Activated T-cell treated with anti-CD3 and anti-CD28 coated beads for 1 hour (primary cell): ENCODE measurements around the gene IL1RAPL1.
"Not testable (repeated sequence)": the region's sequence is repeated elsewhere in the genome, so short reads cannot be mapped to it uniquely, and the experiment has no call there.

Source experiments
- DNase-seq: peaks from one replicate; pipeline ENCODE4 v3.0.0-alpha.2; 2020; ENCODE audit warnings: low read depth

The IL1RAPL1 gene

GRCh38 chrX:29122817-29123216 is 535.6 kb downstream of the IL1RAPL1 start:
- not testable (repeated sequence) for DNase-seq

- no peak for DNase-seq
Observed at GRCh38 chrX:29130905-29131304, 543.7 kb downstream of the IL1RAPL1 start.

- DNase-seq: no peak
Observed at GRCh38 chrX:29136904-29137303, 549.7 kb downstream of the IL1RAPL1 start.

DNA sequence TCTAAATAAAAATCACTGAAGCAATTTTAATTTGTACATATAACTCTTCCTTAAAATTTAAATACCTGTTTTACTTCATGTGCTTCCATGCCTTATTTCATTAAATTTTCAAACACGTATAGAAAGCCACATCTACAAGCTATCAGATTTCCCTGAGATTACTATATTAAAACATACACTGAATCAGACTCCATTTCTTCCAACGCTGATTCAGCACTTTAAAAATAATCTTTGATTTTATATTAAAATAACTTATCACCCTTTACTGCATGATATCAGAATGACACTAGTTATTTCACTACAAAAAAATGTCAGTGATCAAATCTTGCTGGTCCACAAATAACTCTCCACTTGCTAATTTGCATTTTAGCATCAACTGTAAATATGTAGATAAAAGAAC is 550.8 kb downstream of the IL1RAPL1 start:
- no peak for DNase-seq

GRCh38 chrX:29143356-29143755 is 556.1 kb downstream of the IL1RAPL1 start:
- DNase-seq: no peak

GRCh38 chrX:29143756-29144155 is 556.5 kb downstream of the IL1RAPL1 start:
- no peak for DNase-seq

DNA sequence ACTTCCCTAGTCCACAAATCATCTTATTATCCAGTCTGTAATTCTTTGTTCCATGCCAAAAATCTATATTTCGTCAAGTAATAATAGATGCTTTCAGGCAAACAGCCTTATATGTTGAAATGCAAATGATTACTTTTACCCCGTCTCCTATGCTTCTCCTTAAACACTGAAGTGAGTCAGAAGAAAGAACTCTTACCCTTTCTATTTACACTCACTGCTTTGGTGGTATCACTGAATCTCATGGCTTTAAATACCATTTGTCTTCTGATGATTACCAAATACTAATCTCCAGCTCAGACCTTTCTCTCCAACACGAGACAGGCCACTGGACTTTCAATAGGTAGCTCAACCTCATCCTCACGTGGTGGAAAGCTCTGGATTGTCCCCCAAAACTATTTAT is 558.1 kb downstream of the IL1RAPL1 start:
- DNase-seq: no peak

DNA sequence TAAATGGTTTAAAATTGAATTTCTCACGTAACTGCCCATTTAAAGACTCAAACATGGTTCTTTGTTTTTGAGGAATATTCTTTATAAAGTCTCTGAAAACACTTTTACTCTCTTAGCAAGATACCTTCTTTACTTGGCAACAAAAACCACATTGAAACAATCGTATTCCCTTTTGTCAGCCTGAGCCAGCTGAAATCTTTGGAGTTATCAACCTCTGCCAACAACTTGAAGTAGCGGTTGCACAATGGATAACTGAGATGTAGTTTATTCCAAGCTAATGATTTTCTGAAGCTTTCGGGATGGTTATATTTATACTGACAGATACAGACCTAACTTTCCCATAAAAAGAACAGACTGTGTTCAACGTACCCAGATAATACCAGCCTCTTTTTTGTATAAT is 561.3 kb downstream of the IL1RAPL1 start:
- no peak for DNase-seq

DNA sequence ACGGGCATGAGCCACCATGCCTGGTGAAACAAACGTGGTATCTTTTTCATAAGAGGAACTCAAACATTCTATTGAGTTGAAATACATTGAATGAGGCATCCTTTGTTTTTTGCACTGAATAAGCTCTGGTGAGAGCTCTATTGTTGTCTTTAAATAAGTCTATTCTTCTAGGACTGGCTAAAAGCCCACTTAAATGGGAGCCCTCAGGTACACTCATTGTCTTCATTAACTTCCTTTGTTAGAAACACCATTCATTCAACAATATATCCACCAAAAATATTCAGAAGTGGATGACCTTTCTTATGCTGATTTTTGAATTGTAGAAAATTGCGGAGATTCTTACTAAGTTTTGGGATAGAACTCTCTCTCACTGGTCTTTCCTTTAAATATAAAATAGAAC is 568.0 kb downstream of the IL1RAPL1 start:
- no peak for DNase-seq

GRCh38 chrX:29172880-29173279 is 585.6 kb downstream of the IL1RAPL1 start:
- no peak for DNase-seq

DNA sequence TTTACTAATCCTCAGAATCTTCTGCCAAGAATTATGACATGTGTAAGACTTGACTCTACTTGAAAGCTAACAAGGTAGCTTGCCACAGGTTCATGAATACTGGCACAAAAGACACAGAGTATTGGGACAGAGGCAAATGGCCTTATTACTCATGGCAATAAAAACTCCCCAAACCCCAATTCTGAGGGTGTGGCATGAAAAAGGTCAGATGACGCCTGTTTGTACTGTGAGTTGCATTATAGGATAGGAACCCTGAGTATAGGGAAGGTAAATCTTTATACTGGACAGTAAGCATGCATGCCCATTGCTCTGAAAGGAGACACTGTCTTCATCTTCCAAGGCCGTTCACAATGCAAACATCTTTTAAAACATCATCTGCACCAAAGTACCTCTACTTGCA is 600.0 kb downstream of the IL1RAPL1 start:
- DNase-seq: no peak

DNA sequence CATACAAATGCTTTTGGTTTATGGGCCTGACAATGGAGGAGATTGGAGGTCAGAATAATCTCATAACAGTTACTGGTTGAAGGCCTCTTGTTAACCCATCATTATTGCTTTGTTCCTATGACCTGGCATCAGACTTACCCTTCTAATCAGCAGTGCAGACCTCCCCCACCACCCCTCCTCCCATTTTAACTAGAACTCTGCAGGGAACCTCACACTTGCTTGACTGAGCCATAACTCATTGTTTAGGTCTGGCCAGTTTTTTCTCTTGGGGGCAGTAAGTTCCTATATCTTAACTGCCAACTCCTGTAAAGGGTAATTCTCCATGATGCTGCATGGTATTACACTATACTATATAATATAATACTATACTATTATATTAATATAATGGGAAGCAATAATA is 609.3 kb downstream of the IL1RAPL1 start:
- DNase-seq: no peak

DNA sequence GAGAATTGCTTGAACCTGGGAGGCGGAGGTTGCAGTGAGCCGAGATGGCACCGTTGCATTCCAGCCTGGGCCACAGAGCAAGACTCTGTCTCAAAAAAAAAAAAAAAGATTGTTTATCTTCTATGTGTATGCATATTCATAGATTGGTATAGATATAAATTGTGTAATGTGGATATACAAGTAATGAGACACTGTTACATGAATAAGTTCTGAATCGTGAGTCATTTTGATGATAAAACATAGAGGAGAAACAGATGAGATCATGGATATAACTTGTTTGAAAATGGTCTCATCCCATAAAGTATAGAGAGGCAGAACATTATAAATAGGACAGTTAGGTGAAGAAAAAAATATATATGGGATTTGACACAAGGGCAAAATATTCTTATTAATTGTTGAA is 628.0 kb downstream of the IL1RAPL1 start:
- no peak for DNase-seq

- DNase-seq: no peak
Observed at GRCh38 chrX:29225670-29226069, 638.4 kb downstream of the IL1RAPL1 start.

DNA sequence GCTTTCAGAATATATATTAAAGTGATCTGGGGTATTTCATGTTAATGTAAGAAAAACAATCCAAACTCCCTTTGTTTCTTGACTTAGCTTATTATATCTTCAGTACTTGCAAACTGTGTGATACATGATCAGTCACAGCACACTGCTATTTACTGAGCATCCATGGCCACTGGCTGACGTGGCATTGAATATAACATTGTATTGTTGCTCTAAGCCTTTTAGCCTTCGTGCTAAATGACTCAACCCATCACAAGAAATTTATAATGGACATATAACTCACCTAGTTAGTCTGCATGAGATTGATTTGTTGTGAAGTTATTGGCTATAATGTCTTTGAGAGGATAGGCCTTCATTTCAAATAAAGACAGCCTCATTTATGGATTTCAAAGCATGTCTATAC is 642.6 kb downstream of the IL1RAPL1 start:
- DNase-seq: no peak

DNA sequence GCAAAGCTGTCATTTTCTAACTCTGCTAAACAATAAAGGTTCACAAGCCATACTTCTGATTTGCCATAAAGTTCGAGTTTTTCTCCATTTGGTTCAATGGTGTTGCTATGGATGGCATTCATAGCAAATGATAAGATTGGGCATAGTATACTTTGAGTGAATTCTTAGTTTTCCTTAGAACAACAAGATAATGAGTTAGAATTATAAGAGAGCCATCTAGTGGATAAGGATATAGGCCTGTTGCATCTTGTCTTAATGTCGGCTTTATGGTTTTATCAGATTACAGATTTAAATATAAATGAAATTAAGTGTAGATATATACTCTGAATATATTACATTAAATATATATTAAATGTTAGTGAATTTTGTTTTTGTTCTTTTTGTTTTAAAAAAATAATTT is 644.6 kb downstream of the IL1RAPL1 start:
- DNase-seq: no peak

GRCh38 chrX:29233592-29234183 is 646.4 kb downstream of the IL1RAPL1 start:
- DNase-seq: no peak

- no peak for DNase-seq
Observed at GRCh38 chrX:29237972-29238371, 650.7 kb downstream of the IL1RAPL1 start.

GRCh38 chrX:29241809-29242208 is 654.6 kb downstream of the IL1RAPL1 start:
- no peak for DNase-seq

GRCh38 chrX:29242856-29243255 is 655.6 kb downstream of the IL1RAPL1 start:
- no peak for DNase-seq

- DNase-seq: no peak
Observed at GRCh38 chrX:29243942-29244341, 656.7 kb downstream of the IL1RAPL1 start.

- no peak for DNase-seq
Observed at GRCh38 chrX:29254515-29254914, 667.3 kb downstream of the IL1RAPL1 start.

- no peak for DNase-seq
Observed at GRCh38 chrX:29257521-29257920, 670.3 kb downstream of the IL1RAPL1 start.

GRCh38 chrX:29269390-29269789 is 682.1 kb downstream of the IL1RAPL1 start:
- DNase-seq: no peak

DNA sequence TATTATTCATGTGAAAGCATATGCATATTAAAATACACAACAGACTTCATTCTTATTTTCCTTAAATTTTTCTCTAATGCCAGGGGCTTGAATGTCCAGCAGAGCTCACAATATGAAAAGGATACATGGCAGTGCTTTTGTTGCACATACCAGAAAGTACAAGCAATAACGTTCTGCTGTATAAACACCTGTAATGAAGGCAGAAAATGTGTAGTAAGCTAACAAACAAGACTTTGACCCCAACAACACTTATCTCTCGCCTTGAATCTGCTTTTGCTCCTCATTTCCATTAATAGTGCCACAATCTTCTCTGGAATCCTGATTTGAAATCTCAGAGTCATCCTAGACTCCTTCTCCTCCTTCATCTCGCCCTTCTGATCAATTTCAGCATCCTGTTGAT is 687.3 kb downstream of the IL1RAPL1 start:
- no peak for DNase-seq
